Bronchial epithelial cell (primary cell): ENCODE results near the gene HKDC1. TPM values are rescaled to one million over a fixed set of nuclear protein-coding genes. Genes with fewer than 3 reads are reported as not detected.
A peak's percentile ranks its signal among the peaks of the same experiment; 100 is the strongest.

ENCODE experiments used
- DNase-seq: peaks from one replicate; pipeline ENCODE4 v3.0.0-alpha.2; 2010; ENCODE audit warnings: low read depth
- FAIRE-seq: peaks from 2 replicates; lab custom pipeline; 2011; peaks lifted over from hg19 to GRCh38; lab: Jason Lieb, UNC
- H3K27me3 ChIP-seq: 2 replicates; pipeline ENCODE4 v1.5.1; 2011; ENCODE audit warnings: low read length; ENCODE audit not compliant: control insufficient read depth, insufficient read depth
- H3K36me3 ChIP-seq: 2 replicates; pipeline ENCODE4 v1.5.1; 2011; ENCODE audit warnings: low read length; ENCODE audit not compliant: control insufficient read depth, insufficient read depth
- H3K4me3 ChIP-seq: 2 replicates; pipeline ENCODE4 v1.5.1; 2011; ENCODE audit warnings: mild to moderate bottlenecking, low read depth, low read length, control low read depth
- total RNA-seq: library from RNA; depleted of rRNA; stranded (reverse); fragments of >200 nt; gene quantifications from 2 replicates; pipeline ENCODE4 v1.2.1, GENCODE V29; 2014
- TF ChIP-seq, protein P1 (sequence below): IDR thresholded peaks from 2 replicates; pipeline ENCODE4 v1.5.1; 2011; ENCODE audit warnings: mild to moderate bottlenecking, moderate library complexity, low read length, control low read depth, inconsistent platforms; ENCODE audit not compliant: insufficient read depth, severe bottlenecking

The HKDC1 gene
- total RNA-seq, 1 donor from 2014 or later, result 3.9 TPM

DNA sequence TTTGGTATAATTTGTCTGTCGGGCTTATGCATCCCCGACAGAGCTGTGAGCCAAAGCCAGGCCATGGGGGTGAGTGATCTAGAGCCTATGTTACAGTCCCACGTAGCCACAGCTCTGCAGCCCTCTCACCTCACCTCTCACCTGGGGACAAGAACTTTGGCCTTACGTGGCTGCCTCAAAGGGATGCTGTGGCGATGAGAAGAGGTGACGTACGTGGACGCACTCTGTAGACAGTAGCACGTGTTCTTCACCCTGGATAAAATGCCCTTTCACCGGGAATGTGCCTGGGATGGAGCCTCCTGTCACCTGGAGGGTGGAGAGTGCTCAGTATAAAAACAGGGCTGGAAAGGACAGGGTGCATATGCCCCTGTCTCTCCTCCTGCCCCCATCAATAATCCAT, 5.5 kb downstream of the HKDC1 start:
- Histone ChIP-seq H3K27me3 (no peaks in the 10 kb centered on the region), H3K4me3 (no peak overlapping the region), H3K36me3 (no peaks in the 10 kb centered on the region)
- TF ChIP-seq, protein P1, sequence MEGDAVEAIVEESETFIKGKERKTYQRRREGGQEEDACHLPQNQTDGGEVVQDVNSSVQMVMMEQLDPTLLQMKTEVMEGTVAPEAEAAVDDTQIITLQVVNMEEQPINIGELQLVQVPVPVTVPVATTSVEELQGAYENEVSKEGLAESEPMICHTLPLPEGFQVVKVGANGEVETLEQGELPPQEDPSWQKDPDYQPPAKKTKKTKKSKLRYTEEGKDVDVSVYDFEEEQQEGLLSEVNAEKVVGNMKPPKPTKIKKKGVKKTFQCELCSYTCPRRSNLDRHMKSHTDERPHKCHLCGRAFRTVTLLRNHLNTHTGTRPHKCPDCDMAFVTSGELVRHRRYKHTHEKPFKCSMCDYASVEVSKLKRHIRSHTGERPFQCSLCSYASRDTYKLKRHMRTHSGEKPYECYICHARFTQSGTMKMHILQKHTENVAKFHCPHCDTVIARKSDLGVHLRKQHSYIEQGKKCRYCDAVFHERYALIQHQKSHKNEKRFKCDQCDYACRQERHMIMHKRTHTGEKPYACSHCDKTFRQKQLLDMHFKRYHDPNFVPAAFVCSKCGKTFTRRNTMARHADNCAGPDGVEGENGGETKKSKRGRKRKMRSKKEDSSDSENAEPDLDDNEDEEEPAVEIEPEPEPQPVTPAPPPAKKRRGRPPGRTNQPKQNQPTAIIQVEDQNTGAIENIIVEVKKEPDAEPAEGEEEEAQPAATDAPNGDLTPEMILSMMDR, result no peak
- FAIRE-seq, result no peak
- no peak for DNase-seq

DNA sequence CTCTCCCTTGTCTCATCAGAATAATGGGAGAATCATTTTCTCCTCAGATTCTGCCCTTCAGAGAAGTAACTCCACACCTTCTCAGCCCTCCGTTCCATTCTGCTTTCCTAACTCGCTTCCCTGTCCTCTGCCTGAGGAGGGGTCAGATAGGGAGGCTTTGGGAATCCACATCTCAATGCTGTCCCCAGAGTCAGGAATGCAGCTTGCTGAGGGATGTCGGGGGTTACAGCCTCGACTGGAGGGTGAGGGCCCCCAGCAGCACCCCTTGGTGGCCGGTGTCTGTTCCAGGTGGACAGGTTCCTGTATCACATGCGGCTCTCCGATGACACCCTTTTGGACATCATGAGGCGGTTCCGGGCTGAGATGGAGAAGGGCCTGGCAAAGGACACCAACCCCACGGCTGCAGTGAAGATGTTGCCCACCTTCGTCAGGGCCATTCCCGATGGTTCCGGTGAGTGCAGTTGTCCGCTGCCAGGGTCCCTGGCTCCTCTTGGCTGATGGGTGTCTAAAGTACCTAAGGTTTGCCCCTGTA, 6.9 kb downstream of the HKDC1 start:
- no peaks in the 10 kb centered on the region for H3K36me3 ChIP-seq
- DNase-seq (no peak), FAIRE-seq (no peak)
- no peaks in the 10 kb centered on the region for H3K27me3 ChIP-seq
- TF ChIP-seq, protein P1, result no peak
- no peak overlapping the region for H3K4me3 ChIP-seq

DNA sequence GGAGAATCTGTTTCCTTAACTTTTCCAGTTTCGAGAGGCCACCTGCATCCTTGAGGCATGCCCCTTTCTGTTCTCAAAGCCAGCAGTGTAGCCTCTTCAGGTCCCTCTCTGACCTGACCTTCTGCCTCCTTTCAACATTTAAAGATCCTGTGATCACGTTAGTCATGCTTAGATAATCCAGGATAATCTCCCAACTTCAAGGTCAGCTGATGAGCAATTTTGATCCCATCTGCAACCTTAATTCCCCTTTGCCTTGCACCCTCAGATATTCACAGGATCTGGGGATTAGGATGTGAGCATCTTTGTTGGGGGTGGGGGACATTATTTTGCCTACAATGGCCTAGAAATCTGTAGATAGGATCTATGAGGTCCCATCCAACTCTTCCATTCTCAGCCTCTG, 8.0 kb downstream of the HKDC1 start:
- Histone ChIP-seq H3K4me3 (no peak overlapping the region), H3K36me3 (no peaks in the 10 kb centered on the region), H3K27me3 (no peaks in the 10 kb centered on the region)
- DNase-seq (no peak), FAIRE-seq (no peak)
- TF ChIP-seq, protein P1, result no peak

DNA sequence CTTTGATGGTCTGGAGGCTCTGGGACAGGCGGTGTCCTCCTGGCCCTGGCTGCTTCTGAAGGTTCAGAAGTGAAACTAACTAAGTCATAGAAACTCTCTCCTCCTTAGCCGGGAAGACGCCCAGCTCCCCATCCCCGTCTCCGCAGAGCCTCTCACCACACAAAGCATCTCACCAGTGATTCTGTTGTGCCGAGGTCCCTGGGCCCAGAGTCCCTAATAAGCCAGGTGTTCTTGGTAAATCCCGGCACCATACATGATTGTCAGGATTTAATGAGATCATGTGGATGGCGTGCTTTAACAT, 9.4 kb downstream of the HKDC1 start:
- DNase-seq (no peak), FAIRE-seq (no peak)
- Histone ChIP-seq H3K4me3 (no peak overlapping the region), H3K27me3 (no peaks in the 10 kb centered on the region), H3K36me3 (no peaks in the 10 kb centered on the region)
- TF ChIP-seq, protein P1, result no peak

DNA sequence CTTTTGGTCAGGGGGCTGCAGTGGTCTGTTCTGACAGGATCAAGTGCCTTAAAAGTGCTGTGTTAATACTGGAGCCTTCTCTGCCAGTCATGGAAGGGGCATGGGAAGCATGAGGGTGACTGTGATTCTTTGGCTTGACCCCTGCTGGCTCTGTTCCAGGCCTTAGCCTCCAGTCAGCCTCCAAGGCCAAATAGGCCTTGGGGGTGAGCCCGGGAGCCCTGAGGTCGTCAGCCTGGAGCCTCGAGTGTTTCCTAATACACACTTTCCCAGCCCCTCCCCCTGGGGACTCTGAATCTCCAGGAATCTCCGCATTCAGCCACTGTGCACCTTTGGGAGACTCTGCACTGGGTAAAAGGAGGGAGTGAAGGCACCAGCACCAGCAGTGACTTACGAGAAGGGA, 10.0 kb downstream of the HKDC1 start:
- Histone ChIP-seq H3K4me3 (no peak overlapping the region), H3K27me3 (no peaks in the 10 kb centered on the region), H3K36me3 (no peaks in the 10 kb centered on the region)
- TF ChIP-seq, protein P1, result no peak
- no peak for DNase-seq
- no peak for FAIRE-seq

DNA sequence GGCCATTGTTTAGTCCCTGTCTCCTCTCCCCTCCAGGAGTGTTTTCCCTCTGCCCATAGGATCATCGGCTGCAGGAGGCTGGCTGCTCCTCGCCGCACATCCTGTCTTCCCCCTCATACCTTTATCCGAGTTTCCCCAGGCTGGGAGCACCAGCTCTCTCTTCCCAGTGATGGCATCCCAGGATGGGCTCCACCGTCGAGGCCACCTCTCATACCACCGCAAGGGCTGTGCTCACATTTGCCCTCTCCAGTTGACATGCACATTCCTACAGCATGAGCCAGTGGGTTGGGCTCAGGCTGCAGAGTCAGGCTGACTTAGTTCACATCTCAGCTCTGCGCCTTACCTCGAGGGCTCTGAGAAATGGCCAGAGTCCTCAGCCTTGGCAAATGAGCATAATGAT, 12.1 kb downstream of the HKDC1 start:
- H3K36me3 ChIP-seq, result no peaks in the 10 kb centered on the region
- FAIRE-seq (peak; percentile 96), DNase-seq (peak; percentile 85)
- no peak overlapping the region for H3K4me3 ChIP-seq
- H3K27me3 ChIP-seq, result no peaks in the 10 kb centered on the region
- TF ChIP-seq, protein P1, result peak; percentile 9
